Activated CD4-positive, CD25-positive, alpha-beta regulatory T cell treated with anti-CD3 and anti-CD28 coated beads, Interleukin-2, amount 50 U/mL, for 24 hours (primary cell): ENCODE results near the gene THEMIS.
"Not testable (repeated sequence)": the region's sequence is repeated elsewhere in the genome, so short reads cannot be mapped to it uniquely, and the experiment has no call there.

Experiments used
- ATAC-seq, 2 donors: fragments of 150-1000 bp; cut with Tn5 transposase; one replicate each; pipeline ENCODE4 v1.10.0; 2021; ENCODE audit warnings: mild to moderate bottlenecking in 1 of 2, moderate library complexity in 1 of 2

The THEMIS gene, protein sequence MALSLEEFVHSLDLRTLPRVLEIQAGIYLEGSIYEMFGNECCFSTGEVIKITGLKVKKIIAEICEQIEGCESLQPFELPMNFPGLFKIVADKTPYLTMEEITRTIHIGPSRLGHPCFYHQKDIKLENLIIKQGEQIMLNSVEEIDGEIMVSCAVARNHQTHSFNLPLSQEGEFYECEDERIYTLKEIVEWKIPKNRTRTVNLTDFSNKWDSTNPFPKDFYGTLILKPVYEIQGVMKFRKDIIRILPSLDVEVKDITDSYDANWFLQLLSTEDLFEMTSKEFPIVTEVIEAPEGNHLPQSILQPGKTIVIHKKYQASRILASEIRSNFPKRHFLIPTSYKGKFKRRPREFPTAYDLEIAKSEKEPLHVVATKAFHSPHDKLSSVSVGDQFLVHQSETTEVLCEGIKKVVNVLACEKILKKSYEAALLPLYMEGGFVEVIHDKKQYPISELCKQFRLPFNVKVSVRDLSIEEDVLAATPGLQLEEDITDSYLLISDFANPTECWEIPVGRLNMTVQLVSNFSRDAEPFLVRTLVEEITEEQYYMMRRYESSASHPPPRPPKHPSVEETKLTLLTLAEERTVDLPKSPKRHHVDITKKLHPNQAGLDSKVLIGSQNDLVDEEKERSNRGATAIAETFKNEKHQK

DNA sequence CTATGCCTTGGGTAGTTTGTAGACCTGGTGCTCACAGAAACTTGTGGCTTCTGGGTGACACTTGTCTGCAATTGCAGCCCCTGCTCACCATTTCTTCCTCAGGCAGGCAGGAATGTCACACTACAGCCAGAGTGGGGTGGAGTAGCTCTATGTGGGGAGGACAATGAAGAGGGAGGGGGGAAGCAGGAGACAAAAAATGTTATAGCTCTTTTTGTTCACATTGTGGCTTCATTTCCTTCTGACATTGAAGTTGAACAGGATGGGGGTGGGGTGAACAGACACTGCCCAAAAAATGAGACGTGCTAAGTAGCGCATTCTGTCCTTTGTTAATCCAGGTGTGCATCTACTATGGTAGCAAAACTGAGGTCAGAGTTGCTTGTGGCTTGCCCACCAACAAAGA, at the start of gene THEMIS:
Gene THEMIS, minus strand, starts transcription at position 124 of the 400 bp plus-strand sequence. CDS start 126 bp downstream, outside the sequence.
- peak in 1 of 2 donors; percentile 35 for ATAC-seq

DNA sequence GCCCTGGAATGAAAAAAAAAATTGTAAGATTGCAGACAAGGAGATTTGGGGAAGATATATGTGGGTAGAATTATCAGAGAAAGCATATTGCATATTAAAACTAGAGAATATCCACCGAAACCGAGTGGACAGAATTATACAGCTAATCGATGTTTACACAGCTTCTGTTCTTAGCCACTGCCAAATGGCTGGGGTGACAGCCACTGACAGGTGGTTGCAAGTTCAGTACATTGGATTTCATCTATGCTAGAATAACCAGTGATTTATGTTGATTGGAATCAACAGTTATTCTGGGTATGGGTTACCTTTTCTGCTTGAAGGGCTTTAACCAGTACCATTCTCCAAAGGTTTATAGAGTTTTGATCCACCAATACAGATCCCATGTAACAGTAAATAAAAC, 48.4 kb upstream of the THEMIS start:
- ATAC-seq = no peak

DNA sequence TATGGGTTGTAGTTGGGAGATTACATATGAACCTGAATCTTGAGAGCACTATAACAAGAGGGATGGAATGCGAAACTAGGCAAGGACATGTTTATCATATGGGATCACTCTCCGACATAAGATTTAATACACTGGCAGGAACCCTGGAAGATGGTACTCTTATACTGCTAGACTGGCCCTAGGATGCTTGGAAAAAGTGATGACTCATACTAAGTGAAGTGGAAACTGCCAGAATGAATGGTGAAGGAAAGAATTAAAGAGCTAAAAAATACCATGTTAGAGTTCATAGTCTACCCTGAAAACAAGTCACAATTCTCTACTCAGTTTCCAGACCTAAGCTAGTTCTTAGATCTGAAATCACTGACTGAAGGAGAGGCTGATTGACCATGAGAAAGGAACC, 45.5 kb upstream of the THEMIS start:
- no peak for ATAC-seq

DNA sequence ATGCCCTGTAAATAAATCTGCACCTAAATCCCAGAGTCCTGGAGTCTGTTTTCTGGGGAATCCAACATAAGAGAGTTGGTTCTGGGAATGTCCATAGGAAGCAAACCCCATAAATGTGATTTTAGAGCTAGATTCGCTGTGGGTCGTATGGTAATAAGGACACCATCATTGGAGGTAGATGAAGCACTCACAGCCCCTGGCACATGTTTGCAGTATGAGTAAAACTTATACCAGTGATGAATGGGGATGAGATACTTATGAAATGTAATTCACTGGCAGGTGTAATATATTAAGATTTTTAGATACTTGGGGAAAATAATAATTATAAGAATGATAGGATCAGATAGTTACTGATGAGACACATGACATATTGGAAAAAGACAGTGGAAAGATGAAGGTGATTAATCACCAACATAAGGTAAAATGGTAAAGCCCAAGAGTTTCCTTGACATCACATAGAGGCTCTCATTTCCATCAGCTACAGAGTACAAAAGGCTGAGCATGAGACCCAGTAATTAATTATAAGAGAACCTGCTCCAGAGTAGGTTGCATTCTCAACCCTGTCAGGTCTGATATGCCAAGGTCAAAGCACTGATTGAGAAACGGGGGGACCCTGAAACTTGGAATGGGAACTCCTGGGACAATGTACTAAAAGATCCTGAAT, 44.7 kb upstream of the THEMIS start:
- ATAC-seq = no peak

DNA sequence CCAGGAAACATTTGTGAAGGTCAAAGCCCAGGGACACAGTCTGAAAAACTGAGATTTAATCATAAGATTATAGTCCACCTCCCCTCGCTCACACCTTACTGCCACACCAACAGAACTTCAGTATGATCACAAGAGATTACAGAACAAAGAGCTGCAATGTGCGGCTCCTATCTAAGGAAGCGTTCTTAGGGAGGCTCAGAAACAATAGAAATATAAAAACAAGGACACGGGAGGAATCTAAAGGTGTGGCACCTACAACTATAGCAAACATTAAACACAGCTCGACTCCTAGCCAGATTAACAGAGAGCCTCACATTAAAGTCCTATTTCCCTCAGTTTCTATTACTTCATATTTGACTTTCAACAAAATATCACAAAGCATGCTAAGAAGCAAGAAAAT, 40.4 kb upstream of the THEMIS start:
- no peak for ATAC-seq

DNA sequence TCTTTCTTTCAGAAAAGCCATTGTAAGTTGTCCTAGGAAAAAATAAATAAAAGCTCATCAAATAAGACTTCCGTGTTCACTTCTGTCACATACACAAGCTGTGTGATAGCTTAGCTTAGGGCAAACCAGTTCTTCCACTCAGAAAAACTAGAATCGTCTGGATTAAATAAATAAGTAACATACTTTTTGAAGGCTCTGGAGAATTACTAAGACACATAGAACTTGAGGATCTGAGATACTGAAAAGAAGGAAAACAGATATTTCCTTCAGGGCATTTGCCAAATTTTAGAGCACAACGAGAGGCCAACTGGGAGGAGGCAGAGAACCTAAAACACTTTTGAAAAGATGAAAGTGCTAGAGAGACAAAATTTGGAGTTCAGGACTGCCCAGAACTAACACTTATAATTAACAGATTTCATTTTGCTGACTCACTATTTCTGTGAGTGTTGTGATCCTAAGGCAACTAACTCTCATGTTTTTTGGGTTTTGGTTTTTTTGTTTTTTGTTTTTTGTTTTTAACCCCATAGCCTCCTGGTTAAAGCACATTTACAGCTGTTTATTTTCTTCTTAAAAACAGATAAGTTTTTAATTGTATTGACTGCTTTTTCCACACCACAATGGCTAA, 38.7 kb upstream of the THEMIS start:
- no peak for ATAC-seq

DNA sequence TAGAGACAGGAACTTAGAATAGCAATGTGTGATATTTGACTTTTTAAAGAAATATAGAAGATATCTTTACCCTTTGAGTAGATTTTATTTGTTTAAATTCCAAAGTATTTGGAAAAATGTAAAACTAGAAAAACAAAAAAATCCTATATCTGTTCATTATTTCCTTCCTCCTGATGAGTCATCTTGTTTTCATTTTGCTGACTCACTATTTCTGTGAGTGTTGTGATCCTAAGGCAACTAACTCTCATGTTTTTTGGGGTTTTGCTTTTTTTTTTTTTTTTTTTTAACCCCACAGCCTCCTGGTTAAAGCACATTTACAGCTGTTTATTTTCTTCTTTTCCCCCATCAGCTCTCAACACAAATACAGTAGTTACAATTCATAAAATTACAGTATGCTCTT, 37.8 kb upstream of the THEMIS start:
- ATAC-seq = no peak

DNA sequence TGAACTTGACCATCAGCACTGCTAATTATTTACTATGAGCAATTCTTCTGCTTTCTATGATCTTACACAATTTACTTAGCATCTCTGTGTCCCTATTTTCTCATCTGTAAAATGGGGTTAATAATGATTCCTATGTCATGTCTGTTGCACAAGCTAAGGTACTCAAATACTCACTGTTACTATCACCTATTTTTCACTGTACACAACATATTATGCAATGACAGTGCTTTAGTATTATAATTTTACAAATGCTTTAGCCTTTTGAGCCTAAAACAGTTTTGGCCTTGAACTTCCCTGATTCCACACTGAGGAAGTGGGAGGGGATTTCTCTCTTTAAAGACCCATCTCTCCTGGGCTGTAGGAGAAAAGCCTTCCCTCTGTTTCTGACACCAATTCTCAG, 36.9 kb upstream of the THEMIS start:
- no peak for ATAC-seq

DNA sequence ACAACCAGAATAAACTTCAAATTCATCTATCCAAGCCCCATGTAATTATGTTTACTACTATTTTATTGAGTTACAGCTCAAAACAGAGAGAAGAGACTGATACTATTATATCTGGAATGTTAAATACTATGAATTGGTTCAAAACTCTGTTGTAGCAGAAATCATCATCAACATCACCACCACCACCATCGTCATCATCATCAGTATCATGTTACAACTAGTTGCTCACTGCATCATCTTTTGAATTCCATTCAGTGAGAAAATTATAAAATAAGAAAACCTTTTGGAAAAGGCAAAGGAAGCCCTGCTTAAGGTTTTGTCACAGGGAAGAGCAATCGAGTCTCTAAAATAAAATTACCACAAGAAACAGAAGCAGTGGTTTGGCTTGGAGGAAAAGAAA, 36.2 kb upstream of the THEMIS start:
- no peak for ATAC-seq

DNA sequence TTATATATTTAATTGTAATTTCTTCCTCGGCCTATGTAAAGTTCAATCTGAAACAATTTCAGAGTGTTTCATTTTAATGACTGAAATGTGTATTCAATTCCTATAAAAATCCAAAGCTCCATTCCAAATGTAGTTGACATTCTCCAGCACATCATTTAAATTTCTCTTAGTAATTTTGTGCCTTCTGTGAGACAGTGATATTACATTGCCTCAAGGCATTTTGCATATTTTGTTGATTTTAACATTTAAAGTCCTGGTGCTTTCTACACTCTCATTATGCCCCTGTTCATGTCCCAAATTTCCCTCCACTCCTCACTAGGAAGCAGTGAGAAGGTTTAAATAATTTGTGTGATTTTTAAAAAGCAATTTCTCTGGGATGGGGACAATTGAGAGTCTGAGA, 34.1 kb upstream of the THEMIS start:
- no peak for ATAC-seq

DNA sequence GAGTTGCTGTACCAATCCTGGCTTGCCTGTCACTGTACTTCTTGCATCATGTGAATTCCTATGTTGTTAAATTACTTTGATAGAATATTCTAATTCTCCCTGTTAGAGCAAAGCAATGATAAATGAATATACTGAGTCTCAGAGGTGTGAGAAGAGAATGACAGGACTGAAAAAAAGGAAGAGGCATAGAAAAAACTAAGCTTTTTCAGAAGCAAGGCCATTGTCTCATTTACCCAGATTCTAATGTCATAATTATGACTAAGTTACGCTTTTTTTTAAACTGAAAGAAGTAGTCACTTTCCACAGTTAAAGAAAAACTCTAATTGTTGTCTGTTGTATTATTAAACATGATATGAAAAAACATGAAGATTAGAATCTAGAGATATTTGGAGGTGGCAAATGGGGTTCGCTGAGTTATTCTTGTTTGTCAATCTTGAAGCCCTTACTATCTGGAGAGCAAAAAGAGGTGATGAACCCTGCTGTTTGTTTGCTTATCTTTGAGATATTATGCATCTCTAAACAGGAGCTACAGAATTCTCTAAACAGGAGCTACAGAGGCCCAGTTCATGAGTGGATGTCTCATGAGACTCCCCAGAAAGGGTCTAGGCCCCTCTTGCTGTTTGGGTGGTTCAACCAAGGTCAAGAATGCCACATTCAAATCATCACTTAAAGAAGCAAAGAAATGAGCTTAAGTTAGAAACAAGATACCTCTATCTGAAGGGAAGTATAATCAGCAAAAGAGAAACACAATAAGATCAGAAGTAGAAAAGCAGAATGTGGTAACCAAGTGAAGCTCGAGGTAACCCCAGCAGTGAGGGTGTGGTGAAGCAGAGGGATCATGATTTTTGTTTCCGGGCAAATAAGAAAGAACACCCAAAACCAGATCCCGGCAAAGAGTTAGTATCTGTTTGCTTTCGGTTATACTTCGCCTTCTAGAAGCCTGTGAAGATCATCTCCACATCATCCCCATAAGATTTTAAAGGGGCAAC, 33.3 kb upstream of the THEMIS start:
- peak; percentile 56 to 66 for ATAC-seq

DNA sequence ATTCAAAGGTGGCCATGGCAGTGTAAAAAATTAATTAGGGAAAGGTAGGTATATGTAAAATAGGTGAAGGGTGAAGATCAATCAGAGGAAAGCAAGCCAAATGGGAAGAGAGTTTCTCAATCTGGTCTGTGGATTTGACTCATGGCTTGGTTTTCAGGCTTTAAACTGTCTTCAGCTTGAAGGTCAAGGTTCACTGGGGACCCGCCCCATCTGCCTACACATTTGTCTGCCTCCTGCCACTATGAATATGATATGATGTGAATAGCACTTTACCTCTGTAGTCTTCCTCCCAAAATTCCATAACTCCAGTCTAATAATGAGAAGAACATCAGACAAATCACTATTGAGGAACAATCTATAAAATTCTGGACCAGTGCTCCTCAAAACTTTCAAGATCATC, 32.3 kb upstream of the THEMIS start:
- no peak for ATAC-seq

DNA sequence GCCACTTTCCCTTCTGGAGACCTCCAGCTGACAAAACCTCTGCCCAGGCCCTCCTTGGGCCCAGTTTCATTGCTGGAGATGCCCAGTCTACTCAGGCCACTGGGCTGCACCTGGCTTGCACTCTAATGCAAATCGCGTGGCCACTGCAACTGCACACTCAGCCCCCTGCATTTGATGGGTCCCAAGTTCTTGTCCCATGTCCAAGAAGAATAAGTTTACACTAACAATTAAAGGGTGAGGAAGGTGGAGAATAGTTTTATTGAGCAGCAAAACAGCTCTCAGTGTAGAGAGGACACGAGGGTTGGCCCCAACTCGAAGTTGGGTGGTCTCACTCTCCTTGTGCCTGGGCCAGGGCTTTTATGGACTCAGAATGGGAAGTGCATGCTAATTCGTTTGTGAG, 31.9 kb upstream of the THEMIS start:
- no peak for ATAC-seq

DNA sequence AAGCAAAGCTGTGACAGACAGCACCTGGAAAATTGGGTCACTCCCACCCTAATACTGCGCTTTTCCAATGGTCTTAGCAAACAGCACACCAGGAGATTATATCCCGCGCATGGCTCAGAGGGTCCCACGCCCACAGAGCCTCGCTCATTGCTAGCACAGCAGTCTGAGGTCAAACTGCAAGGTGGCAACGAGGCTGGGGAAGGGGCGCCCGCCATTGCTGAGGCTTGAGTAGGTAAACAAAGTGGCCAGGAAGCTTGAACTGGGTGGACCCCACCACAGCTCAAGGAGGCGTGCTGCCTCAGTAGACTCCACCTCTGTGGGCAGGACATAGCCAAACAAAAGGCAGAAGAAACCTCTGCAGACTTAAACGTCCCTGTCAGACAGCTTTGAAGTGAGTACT, 25.6 kb upstream of the THEMIS start:
- ATAC-seq = not testable (repeated sequence)

DNA sequence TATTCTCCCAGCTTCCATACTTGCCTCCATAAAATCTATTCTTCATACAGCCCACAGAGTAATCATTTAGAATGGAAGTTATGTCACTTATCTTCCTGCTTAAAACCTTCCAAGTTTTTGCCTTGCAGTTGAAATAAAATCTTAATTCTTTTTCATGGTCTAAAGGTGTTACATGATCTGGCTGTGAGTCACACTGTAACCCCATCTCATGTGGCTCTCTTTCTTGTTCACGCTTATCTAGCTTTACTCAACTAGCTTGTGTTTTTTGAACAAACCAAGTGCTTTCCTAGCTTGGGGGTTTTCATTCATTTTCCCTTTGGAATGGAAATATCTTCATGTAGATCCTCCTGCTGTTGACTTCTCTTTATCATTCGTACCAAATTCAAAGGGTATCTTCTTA, 23.6 kb upstream of the THEMIS start:
- ATAC-seq = peak in 1 of 2 donors; percentile 17

DNA sequence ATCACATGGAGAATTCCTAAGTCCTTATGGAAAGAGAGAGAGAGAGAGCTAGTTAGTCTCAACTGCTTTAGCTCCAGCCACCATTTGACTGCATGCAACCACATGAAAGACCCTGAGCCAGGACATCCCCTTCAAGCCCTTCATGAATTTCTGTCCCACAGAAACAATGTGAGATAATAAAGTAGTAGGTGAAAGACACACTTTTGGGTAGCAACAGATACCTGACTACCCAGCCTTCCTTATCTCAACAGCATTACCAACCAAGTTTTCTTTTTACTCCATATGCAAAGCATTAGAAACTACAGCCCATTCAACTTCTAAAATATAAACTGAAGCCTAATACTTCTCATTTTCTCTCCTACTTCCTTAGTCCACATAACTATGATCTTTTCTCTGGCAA, 23.2 kb upstream of the THEMIS start:
- ATAC-seq = no peak

DNA sequence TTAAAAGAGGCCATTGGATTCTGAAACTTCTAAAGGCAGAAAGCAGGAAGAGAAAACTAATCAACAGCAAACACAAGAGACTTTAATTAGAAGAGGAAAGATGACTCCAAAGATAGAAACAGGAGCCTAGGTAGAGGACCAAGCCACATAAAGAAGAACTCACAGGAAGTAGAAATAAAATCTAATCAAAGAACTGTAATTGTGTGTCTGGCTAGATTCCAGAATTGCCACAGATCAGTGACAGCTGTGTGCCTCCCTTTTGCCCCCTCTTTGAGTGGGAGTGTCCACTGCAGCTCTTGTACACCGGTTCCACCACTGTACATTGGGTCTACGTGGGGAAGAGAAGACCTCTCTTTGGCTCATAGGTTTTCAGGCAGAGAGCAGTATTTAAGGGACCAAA, 22.3 kb upstream of the THEMIS start:
- no peak for ATAC-seq

DNA sequence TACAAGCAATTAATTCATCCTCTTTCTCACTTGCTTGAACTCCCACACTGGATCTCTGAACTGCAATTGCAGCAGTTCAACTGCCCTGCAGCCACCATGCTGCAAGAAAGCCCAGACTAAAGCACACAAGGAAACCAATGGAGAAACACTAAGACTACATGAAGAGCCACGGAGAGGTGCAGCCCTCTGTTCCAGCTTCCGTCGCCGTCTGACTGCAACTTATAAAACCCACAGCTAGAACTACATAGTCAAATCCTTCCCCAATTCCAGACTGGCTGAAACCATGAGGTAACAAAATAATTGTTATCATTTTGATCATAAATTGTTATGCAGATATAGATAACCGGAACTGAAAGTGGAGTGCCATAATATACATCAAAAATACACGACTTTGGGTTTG, 21.1 kb upstream of the THEMIS start:
- ATAC-seq = no peak

DNA sequence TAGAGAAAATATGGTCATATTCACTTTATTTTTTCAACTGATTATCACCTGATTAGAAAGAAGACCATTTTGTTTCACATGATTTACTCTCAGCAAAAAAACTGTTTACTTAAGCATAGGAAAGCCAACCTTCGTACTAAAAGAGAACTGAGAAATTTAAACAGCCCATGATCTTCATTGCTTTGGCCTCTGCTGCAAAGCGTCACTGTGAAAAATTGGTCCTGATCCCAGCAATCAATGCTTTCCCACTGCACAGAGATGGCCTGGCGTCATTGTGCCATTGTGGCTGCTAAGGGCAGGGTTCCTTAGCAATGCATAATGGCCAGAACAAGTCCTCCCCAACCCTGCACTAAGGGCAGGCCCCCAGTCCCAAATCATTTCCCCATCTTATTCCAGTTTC, 19.9 kb upstream of the THEMIS start:
- ATAC-seq = no peak

DNA sequence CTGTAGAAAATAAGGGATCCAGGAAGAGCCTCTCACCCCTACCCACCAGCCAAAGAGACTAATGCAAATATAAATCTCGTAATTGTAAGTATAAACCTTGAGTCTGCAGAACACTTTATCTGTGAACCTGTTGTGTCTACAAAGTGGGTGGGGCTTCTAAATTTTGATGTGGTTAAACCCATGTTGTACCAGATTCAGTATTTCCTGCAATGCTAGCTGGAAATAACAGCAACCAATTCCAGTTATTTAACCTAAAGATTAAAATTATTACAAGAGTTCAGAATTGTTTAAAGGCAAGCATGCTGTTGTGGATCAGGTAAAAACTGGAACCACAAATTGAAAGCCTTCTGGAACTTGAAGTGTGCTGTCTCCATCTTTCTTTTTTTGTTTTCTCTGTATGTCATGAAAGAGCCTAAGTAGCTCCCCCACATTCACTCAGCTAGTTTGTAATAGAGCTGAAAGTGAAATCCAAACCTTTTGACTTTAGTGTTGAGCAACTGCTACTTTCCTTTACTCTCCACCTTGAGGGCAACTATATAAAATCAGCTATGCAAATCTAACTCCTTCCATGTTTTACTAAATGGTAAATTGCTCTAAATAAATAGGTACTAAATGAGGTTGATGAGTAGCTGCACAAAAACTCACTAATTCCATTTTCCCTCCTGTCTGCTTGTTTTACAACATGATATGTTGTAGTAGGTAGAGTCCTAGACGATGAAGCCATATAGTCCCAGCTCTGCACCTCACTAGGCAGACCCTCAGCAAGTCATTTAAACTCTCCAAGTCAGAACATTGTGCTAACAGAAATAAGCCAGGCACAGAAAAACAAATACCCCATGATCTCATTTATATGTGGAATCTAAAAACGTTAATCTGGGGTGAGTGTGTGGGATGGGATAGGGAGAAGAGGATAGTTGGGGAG, 17.9 kb upstream of the THEMIS start:
- ATAC-seq = peak; percentile 10 to 38

DNA sequence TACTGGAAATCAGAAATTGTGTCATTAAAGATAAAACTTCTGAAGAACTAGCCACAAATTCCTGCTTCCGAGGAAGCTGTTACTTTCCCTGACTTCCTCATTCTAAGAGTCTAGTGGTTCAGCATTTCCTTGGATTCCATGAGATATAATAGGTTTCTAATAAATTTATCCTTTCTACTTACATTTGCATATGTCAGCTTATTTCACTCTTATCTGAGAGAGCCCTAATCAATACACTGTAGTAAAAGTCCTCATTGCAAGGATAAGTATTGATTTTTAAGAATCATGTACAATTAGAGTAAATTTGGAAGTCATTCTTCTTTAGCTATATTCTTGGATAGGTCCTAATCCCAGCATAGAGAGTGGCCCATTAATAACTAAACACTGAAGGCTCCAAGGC, 16.9 kb upstream of the THEMIS start:
- ATAC-seq = no peak
